ENCODE measurements around the gene DHDDS.
A peak's percentile ranks its signal among the peaks of the same experiment; 100 is the strongest.
"Not testable (repeated sequence)": the region's sequence is repeated elsewhere in the genome, so short reads cannot be mapped to it uniquely, and the experiment has no call there.

DHDDS gene, protein sequence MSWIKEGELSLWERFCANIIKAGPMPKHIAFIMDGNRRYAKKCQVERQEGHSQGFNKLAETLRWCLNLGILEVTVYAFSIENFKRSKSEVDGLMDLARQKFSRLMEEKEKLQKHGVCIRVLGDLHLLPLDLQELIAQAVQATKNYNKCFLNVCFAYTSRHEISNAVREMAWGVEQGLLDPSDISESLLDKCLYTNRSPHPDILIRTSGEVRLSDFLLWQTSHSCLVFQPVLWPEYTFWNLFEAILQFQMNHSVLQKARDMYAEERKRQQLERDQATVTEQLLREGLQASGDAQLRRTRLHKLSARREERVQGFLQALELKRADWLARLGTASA
- total RNA-seq = 15.9 to 36.5 reads per million in 2 donors

DNA sequence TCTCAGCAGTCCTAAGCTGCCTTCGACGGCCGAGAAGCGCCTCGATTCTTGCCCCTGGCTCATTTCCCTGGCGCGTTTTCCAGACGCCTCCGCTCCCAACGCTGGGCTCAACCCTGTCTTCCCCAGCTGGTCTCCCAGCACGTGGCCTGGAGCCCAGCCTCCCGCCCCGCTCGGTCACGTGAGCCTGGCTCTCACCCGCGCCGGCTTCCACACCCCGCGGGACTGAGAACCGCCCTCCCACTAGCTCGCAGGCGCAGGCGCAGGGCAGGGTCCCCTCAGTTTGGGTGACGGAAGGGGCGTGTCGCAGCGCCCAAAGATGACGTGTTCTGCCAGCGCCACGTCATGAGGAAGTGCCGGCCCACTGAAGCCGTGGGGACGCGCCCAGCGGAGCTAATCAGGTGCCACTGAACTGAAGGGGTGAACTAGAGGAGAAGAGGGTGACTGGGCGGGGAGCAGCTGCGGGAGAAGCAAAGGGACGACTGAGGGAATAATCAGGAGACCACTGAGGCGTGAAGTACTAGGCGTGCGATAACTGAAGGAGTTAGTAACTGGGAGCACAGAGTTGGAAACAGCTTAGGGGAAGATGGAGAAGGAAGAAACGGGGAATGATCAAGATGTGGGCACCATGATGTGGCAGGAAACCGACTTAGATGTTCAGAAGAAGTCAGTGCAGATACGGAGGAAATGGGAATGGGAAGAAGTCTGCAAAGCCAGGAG lies at the start of gene DHDDS:
TSS of gene DHDDS (plus strand) at position 343 of the 717 bp plus-strand sequence. CDS start 625 bp downstream, outside the sequence.
- DNase-seq = peak; percentile 97

DNA sequence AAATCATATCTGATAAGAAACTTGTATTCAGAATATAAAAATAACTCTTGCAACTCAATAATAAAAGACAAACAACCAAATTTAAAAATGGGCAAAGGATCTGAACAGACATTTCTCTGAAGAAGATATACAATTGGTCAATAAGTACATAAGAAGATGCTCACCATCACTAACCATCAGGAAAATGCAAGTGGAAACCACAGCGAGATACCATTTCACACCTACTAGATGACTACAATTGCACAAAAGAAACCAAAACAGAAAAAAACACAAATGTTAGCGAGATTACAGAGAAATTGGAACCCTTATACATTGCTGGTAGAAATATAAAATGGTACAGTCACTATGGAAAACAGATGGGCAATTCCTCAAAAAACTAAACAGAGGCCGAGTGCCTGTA lies 48.0 kb upstream of the DHDDS start:
- DNase-seq = no peak

DNA sequence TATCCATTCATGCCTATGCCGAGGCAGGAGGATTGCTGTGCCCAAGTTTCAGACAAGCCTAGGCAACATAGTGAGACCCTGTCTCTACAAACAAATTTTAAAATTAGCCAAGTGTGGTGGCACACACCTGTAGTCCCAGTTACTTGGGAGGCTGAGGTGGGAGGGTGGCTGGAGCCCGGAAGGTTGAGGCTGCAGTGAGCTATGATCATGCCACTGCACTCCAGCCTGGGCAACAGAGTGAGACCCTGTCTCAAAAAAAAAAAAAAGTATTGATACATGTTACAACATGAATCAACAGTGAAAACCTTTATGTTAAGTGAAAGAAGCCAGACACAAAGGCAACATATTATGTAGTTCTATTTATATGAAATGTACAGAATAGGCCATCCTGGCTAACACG lies 47.1 kb upstream of the DHDDS start:
- not testable (repeated sequence) for DNase-seq

DNA sequence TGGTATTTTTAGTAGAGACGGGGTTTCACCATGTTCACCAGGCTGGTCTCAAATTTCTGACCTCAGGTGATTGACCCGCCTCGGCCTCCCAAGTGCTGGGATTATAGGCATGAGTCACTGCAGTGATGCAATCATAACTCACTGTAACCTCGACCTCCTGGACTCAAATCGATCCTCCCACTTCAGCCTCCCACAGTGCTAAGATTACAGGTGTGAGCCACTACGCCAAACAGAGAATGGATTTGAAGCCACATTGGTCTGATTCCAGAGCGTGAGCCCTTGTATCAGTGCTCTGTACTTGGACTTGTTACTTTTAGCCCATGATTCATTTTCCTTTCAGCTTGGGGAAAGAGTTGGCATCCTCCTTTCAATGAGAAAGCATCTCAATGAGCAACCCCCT lies 44.7 kb upstream of the DHDDS start:
- DNase-seq = no peak

DNA sequence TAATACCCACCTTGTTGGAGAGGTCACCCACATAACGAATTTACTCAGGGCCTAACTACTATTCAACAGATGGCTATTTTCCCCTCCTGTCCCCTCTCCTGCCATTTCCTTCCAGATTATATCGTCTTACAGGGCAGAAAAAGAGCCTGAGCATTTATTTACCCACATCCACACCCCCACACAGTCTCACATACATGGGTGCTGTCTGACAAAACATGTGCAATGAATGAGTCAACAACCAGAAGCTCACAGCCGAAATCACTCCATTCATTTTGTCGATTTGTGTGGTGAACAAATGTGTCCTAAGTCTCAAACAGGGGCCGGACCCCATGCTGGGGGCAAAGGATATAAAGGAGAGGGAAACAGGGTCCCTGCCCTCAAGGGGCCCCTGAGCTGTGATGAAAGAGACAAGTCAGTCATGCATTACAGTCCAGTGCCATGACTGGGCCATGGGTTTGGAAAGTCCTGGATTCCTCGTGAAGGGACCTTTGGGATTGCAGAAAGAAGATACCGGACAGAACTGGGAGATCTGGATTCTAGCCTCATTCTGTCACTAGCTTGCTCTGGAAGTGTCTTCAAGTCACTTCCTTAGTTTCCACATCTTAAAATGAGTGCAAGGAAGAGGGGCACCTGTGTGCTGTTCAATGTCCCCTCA lies 43.2 kb upstream of the DHDDS start:
- no peak for DNase-seq

DNA sequence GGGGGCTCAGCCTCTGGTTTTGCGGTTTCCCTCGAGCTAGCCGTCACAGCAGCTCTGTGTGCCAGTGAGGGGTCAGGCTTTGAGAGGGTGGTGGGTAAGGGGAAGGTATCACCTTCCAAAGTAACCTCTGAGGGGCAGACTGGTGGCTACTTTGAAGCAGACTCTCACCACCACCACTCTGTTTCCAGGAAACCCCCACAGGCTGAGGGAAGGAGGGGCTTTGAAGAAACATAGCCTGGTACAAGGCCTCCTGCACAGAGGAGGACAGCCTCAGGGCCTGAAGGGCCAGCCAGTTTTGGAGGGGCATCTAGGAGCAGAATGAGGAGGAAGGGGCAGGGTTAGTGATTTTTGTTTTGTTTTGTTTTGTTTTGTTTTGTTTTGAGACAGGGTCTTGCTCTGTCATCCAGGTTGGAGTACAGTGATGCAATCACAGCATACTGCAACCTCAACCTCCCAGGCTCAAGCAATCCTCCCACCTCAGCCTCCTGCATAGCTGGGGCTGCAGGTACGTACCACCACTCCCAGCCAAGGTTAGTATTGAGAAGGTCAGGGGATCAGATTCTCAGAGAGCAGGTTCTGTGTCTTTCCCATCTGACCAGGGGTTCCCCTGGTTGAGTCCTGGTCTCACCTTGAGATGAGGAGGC lies 42.4 kb upstream of the DHDDS start:
- DNase-seq = no peak

DNA sequence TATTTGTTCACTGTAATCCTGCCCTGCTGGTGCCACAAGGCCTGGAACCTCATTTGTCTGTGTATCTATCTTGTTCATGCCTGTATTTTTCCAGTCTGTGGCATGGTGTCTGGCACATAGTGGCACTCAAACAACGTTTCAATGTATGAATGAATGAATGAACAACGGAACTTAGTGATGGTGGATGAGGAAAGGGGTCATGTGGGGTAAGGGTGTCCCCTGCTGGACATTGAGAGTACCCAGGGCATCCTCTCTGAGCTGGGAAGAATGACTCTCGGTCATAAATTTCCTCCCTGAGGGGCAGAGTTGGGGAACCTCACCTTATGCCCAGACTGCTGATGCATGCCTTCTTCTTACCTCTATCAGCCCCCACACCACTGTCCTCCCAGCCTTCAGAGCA lies 40.7 kb upstream of the DHDDS start:
- DNase-seq = peak; percentile 21

DNA sequence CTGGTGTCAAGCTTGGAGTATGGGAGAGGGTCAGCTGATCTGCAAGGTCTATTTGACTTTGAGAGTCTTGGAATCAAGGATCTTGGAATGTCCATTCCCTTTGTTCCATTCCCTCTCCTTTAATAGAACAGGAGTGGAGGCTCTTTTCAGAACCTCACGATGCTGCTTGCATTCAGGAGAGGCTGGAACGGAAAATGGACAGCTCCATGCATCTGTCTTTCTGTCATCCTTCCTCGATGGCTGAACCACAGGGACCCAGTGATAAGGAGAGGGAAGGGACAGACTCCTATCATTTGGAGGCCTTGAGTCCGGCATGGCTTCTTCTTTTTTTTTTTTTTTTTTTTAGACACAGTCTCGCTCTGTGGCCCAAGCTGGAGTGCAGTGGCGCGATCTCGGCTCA lies 36.4 kb upstream of the DHDDS start:
- no peak for DNase-seq

DNA sequence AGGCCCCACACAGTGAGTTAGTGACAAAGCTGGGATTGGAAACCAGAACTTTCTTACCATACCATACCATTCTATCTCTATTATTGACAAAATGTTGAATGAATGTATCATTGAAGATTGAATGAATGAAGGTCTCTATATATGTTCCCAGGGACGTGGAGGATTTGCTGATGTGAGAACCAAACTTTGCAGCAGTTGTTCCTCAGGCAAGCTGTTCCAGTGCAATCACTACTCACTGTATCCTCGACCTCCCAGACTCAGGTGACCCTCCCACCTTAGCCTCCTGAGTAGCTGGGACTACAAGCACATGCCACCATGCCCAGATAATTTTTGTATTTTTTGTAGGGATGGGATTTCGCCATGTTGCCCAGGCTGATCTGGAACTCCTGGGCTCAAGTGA lies 33.1 kb upstream of the DHDDS start:
- DNase-seq = no peak

DNA sequence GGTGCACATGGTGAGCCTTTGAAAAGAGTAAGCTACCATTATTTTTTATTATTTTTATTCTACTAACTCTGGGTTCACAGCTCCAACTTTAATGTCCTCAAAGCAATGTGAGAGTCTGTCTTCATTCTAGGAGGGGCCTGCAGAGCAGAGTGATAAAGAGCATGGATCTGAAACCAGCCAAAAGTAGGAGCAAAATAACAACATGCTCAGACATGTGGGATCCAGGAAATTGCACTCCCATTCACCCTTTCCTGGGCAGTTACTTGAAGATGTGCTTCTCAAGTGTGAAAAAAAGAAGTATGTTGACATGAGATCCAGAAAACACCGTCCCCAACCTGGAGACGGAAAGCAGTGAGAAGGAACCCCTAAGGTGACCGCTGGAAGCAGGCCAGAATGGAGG lies 30.2 kb upstream of the DHDDS start:
- DNase-seq = no peak

DNA sequence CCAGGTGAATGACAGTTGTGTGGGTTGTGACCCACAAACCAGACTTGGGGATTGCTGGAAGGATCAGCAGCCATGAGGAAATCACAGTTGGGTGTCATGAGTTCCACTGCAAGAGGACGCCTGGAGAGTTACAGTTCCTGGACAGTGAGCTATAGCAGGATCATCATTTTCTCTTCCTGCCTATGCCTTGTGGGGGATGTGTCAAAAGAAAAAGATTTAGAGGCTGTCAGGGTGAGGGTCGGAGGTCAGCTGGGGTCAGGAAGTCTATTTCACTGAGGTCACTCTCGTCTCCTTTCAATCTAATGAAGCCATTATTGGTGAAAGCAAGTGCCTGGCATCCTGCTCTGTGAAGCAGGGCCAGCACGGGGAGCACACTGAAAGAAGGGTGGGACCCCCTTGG lies 28.5 kb upstream of the DHDDS start:
- DNase-seq = no peak

DNA sequence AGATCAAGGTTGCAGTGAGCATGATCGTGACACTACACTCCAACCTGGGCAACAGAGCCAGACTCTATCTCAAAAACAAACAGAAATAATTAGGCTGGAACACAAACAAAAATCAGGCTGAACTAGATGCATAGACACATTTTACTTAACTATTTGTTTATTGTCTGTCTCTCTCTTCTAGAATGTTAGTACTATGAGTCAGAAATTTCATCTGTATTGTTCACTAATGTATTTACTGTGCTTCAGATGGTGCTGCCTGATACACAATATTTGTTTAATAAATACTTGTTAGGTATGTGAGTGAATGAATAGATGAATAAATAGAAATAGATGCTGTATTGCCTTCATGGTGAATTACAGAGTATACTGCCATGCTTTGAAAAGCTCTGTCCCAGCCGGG lies 27.5 kb upstream of the DHDDS start:
- no peak for DNase-seq

DNA sequence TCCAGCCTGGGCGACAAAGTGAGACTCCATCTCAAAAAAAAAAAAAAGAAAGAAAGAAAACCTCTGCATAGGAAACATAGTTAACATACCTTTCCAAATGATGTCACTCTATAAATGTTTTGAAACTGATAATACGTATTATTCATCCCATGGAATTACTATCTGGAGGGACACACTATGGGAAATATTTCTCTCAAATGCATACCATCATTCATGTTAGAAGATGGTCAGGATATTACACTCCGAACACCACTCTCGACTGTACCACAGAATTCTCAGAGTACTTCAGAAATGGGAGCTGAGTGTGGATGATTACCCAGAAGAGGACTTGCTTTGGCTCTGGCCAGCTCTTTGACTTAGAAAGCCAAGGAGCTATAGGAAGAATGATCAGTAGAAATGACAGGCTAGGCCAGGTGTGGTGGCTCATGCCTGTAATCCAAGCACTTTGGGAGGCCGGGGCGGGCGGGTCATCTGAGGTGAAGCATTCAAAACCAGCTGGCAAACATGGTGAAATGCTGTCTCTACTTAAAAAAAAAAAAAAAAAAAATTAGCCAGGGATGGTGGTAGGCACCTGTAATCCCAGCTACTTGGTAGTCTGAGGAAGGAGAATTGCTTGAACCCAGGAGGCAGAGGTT lies 26.7 kb upstream of the DHDDS start:
- DNase-seq = no peak

DNA sequence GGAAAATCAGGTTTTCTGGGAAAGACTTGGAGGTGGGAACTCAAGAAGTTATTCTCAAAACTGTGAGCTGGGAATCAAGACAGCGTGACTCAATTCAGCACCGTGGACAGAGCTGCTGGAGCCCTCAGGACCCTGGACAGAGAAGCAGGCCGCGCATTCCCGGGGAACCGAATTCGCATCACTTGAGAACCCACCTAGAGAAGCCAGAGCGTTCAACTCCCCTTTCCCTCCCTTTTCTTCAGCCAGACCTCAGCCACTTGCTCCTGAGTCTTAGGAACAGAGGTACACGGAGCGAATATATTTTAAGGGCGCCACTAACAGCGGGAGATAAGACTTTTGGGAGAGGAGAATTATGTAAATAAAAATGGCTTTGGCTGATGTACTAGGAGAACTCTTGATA lies 23.5 kb upstream of the DHDDS start:
- DNase-seq = peak; percentile 82

DNA sequence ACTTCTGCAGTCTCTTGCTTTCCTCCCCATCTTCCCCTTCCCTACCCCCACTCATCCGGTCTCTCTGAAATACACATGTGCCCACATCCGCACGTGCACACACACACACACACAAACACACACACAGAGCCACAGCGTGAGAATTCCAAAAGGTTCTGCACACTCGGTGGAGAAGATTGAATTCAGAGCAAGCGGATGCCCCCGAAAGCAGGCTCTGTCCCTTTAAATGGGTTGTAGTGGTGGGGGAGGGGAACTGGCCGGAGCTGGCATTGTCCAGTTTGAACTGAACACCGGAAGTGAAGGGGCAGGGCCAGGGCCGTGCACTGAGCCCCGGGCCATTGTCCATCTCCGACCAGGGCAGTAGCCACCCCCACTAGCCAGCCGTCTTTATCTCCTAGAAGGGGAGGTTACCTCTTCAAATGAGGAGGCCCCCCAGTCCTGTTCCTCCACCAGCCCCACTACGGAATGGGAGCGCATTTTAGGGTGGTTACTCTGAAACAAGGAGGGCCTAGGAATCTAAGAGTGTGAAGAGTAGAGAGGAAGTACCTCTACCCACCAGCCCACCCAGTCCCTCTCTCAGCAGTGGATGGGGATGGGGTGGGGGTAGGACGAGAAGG lies 22.8 kb upstream of the DHDDS start:
- no peak for DNase-seq

DNA sequence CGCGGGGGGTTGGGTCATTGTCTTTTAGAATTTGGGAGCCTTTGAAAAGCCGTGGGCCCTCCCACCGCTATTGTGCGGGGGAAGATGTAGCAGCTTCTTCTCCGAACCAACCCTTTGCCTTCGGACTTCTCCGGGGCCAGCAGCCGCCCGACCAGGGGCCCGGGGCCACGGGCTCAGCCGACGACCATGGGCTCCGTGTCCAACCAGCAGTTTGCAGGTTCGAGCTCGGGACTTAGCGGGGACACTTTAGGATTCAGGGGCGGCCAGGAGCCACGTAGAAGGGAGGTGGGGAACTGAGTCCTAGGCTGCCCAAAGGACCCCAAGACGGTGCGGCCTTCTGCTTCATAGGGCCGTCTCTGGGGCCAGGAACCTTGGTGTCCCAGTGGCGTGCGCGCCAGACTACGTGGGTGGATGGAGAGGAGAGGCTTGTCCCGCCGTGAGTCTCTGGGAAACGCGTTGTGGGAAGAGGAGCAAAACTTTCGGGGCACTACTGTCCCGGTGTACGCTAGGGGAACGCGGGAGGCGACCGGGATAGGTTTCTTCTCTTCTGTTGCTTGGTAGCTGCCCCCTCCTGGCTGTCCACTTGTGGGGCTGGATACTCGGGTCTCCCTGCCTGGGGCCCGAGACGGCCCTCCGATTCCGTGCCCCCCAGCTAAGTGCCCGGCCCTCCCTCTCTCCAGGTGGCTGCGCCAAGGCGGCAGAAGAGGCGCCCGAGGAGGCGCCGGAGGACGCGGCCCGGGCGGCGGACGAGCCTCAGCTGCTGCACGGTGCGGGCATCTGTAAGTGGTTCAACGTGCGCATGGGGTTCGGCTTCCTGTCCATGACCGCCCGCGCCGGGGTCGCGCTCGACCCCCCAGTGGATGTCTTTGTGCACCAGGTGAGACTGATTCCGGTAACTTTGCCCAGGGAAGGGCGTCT lies 21.2 kb upstream of the DHDDS start, which contains the start of gene LIN28A:
TSS of gene LIN28A (plus strand) at position 112 of the 918 bp plus-strand sequence. CDS start at position 187, 75 bp downstream.
- DNase-seq = no peak

DNA sequence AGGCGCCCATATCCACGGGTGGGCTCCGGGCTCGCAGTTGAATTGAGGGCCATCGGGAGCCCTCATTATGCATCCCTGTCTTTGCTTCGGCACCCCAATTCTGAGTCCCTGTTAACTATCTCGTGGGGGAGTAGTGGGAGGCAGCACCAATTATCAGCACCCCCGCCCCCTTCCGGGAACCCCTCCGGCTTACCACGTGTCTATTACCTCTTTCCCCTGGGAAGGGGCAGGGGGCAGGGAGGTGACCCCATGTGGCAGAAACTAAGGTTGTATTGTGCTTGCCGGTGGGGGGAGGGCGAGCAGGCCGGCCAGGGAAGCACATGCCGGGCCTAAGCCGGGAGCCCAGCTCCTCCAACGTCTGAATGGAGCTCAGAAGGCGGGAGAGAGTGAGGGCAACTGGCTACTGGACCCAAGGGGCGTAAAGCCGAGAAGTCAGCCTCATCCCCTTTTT lies 20.5 kb upstream of the DHDDS start:
- DNase-seq = no peak

DNA sequence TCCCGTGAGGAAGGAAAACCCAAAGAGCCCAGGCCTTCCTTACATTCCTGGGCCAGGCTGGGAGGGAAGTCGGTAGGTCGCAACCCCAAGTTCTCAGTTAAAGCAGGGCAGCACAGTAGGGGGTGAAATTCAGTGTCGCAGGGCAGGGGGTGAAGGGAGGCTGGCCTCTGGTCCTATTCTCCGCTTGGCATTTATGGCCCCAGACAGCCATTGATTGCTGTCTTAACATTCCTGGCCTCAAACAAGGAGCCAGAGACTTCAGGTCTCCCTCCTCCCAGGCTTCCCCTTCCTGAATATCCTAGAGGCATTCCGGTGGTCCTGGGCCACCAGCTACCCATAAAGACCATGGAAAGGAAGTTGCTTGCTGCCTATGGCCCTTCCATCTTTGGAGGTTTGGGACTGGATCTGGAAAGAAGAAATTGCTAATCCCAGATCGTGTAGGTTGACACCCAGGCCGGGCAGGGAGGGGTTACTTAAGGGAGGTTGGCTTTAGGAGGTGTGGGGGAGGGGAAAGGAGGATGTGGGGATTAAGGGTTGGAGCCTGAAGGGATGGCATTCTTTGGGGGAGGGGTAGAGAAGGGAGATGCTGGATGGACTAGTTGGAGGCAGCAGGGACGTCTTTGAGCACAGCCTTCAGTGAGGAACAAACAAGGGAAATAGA lies 19.8 kb upstream of the DHDDS start:
- no peak for DNase-seq

DNA sequence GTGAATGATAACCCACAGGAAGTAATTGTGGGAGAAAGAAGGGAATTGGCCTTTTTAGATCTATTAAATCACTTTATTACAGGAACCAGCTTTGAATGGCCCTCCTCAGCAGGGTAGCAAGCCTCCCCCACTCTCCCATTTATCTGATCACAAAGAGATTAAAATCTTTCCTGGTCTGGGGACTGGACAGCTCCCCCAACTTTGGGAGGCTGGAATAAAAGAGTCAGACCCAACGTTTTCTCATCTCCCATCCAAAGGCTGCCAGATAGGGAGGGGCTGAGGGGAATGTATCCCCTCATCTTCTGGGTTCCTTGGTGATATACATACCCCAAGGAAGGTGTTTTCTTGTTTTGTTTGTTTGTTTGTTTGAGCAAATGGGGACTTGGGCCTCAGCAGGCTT lies 19.1 kb upstream of the DHDDS start:
- DNase-seq = no peak

DNA sequence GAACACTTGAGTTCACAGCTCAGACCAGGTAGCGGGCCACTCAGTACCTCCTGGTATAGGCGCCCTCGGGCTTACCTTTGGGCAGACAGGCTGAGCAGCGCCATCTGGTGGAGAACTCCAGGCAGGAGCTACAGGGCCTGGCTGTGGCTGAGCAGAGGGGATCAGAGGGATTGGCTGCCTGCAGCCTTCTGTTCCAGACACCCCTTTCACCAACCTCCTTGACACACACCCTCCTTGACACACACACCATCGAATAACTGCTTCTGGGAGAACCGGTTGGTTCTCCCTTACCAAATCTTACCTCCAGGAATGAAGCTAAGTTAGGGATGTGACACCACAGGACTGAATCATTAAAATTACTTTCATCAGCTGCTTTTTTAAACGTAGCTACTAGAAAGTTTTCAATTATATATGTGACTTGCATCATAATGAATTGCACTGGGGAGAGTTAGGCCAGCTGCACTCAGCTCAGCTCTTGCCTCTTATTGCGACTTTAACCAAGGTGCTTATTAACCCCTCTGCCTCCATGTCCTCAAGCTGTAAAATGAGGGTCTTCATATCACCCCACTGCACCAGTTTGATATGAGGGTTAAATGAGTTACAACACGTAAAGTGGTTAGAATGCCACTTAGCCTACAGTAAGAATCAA lies 14.9 kb upstream of the DHDDS start:
- peak; percentile 86 for DNase-seq
